HepG2 (cell line): ENCODE data around the gene ACP1. TPM values are rescaled to one million over a fixed set of nuclear protein-coding genes. Genes with fewer than 3 reads are reported as not detected.

Experiments
- AGO2 ChIP-seq: fragments of 200-400 bp; formaldehyde crosslinking; optimal IDR thresholded peaks from 2 replicates; pipeline ENCODE3; 2017; ENCODE audit warnings: mild to moderate bottlenecking, low read depth, low read length, moderate library complexity
- ATAD3A ChIP-seq: sonication (generic); formaldehyde crosslinking; IDR thresholded peaks from 2 replicates; pipeline ENCODE4 v1.4.0; 2020; ENCODE audit warnings: missing genetic modification reagents
- ATRX ChIP-seq: sonication (generic); formaldehyde crosslinking; IDR thresholded peaks from 2 replicates; pipeline ENCODE4 v1.4.0; 2020; ENCODE audit warnings: missing genetic modification reagents, borderline replicate concordance
- BCL3 ChIP-seq: sonication (generic); formaldehyde crosslinking; IDR thresholded peaks from 2 replicates; pipeline ENCODE4 v1.5.1; 2020; ENCODE audit warnings: mild to moderate bottlenecking, missing genetic modification reagents, moderate library complexity
- CBFB ChIP-seq: sonication (generic); formaldehyde crosslinking; IDR thresholded peaks from 2 replicates; pipeline ENCODE4 v1.4.0; 2020; ENCODE audit warnings: missing genetic modification reagents
- DNMT3B ChIP-seq: conservative IDR thresholded peaks from 2 replicates; pipeline ENCODE4 v1.6.1; 2016; ENCODE audit warnings: missing biosample characterization, control low read depth
- HIC2 ChIP-seq: sonication (generic); formaldehyde crosslinking; IDR thresholded peaks from 2 replicates; pipeline ENCODE4 v1.9.0; 2022; ENCODE audit warnings: low read depth, missing genetic modification reagents
- HMG20B ChIP-seq: conservative IDR thresholded peaks from 2 replicates; pipeline ENCODE4 v1.6.1; 2016; ENCODE audit warnings: missing genetic modification reagents, missing compliant biosample characterization
- HOXA9 ChIP-seq: sonication (generic); formaldehyde crosslinking; IDR thresholded peaks from 2 replicates; pipeline ENCODE4 v1.8.1; 2022; ENCODE audit warnings: missing genetic modification reagents, mild to moderate bottlenecking, moderate library complexity, borderline replicate concordance
- MEIS1 ChIP-seq: sonication (generic); formaldehyde crosslinking; IDR thresholded peaks from 2 replicates; pipeline ENCODE4 v1.9.0; 2021; ENCODE audit warnings: mild to moderate bottlenecking, missing genetic modification reagents, moderate library complexity, borderline replicate concordance
- MEIS2 ChIP-seq: sonication (generic); formaldehyde crosslinking; IDR thresholded peaks from 2 replicates; pipeline ENCODE4 v1.9.0; 2021; ENCODE audit warnings: mild to moderate bottlenecking, missing genetic modification reagents
- MZF1 ChIP-seq: sonication (generic); formaldehyde crosslinking; IDR thresholded peaks from 2 replicates; pipeline ENCODE4 v1.8.1; 2023; ENCODE audit warnings: mild to moderate bottlenecking, missing genetic modification reagents, borderline replicate concordance
- NKX3-1 ChIP-seq: sonication (generic); formaldehyde crosslinking; IDR thresholded peaks from 2 replicates; pipeline ENCODE4 v1.5.0; 2020; ENCODE audit warnings: missing genetic modification reagents
- NR0B2 ChIP-seq: sonication (generic); formaldehyde crosslinking; IDR thresholded peaks from 2 replicates; pipeline ENCODE4 v1.4.0; 2020; ENCODE audit warnings: mild to moderate bottlenecking, missing genetic modification reagents
- PITX1 ChIP-seq: sonication (generic); formaldehyde crosslinking; IDR thresholded peaks from 2 replicates; pipeline ENCODE4 v1.5.1; 2020; ENCODE audit warnings: mild to moderate bottlenecking, missing genetic modification reagents
- POLR2G ChIP-seq: fragments of 200-400 bp; formaldehyde crosslinking; IDR thresholded peaks from 2 replicates; pipeline ENCODE4 v1.6.1; 2018; ENCODE audit warnings: mild to moderate bottlenecking, low read depth, low read length, moderate library complexity
- TAF15 ChIP-seq: fragments of 200-400 bp; formaldehyde crosslinking; IDR thresholded peaks from one replicate; pipeline ENCODE4 v1.6.1; 2018; ENCODE audit warnings: mild to moderate bottlenecking, low read depth, low read length; ENCODE audit not compliant: poor library complexity, severe bottlenecking
- TBP ChIP-seq: sonication (generic); formaldehyde crosslinking; IDR thresholded peaks from 2 replicates; pipeline ENCODE4 v1.5.0; 2020; ENCODE audit warnings: missing genetic modification reagents
- THRA ChIP-seq: sonication (generic); formaldehyde crosslinking; IDR thresholded peaks from 2 replicates; pipeline ENCODE4 v1.4.0; 2020; ENCODE audit warnings: missing genetic modification reagents, borderline replicate concordance
- WIZ ChIP-seq: sonication (generic); formaldehyde crosslinking; IDR thresholded peaks from 2 replicates; pipeline ENCODE4 v1.5.1; 2020; ENCODE audit warnings: mild to moderate bottlenecking, missing genetic modification reagents
- ZBTB42 ChIP-seq: sonication (generic); formaldehyde crosslinking; IDR thresholded peaks from 2 replicates; pipeline ENCODE4 v1.5.0; 2020; ENCODE audit warnings: mild to moderate bottlenecking, missing genetic modification reagents
- ZIK1 ChIP-seq: sonication (generic); formaldehyde crosslinking; IDR thresholded peaks from 2 replicates; pipeline ENCODE4 v1.5.0; 2020; ENCODE audit warnings: mild to moderate bottlenecking, low read depth, missing genetic modification reagents, borderline replicate concordance
- ZNF17 ChIP-seq: sonication (generic); formaldehyde crosslinking; IDR thresholded peaks from 2 replicates; pipeline ENCODE4 v1.5.0; 2020; ENCODE audit warnings: mild to moderate bottlenecking, missing genetic modification reagents
- ZNF530 ChIP-seq: sonication (generic); formaldehyde crosslinking; IDR thresholded peaks from 2 replicates; pipeline ENCODE4 v1.5.0; 2020; ENCODE audit warnings: low read depth, mild to moderate bottlenecking, missing genetic modification reagents
- ZNF747 ChIP-seq: sonication (generic); formaldehyde crosslinking; IDR thresholded peaks from 2 replicates; pipeline ENCODE4 v1.8.1; 2023; ENCODE audit warnings: missing genetic modification reagents, mild to moderate bottlenecking, borderline replicate concordance
- ZNF878 ChIP-seq: sonication (generic); formaldehyde crosslinking; IDR thresholded peaks from 2 replicates; pipeline ENCODE4 v1.8.1; 2023; ENCODE audit warnings: mild to moderate bottlenecking, missing genetic modification reagents, moderate library complexity
- ZZZ3 ChIP-seq: sonication (generic); formaldehyde crosslinking; IDR thresholded peaks from 2 replicates; pipeline ENCODE4 v1.4.0; 2020; ENCODE audit warnings: missing genetic modification reagents, mild to moderate bottlenecking, borderline replicate concordance
- polyA plus RNA-seq, 8 experiments: library from polyadenylated mRNA; depleted of rRNA in 3 of 8; stranded (reverse) in 7 of 8; unstranded in 1 of 8; fragments of >200 nt; fragmentation: Illumina TruSeq in 4 of 8; extraction: Trizol in 4 of 8; gene quantifications; 2 replicates each; pipeline versions ENCODE4 v1.2.1 to v1.2.3, GENCODE V29; 2011 to 2016; ENCODE audit warnings: low read depth in 4 of 8, missing spikeins in 1 of 8, mixed read lengths in 1 of 8; ENCODE audit not compliant: insufficient read depth in 1 of 8
- total RNA-seq, 5 experiments: library from RNA; depleted of rRNA; stranded (reverse); fragments of >200 nt; fragmentation: Illumina TruSeq; extraction: Trizol; gene quantifications; 2 replicates each; pipeline ENCODE4 v1.2.3, GENCODE V29; 2016; ENCODE audit warnings: low read depth in 1 of 5

The ACP1 gene
- total and polyA plus RNA-seq, 2 of the 13 experiments (the other 11 are each of a cell fraction or from before 2014, with no cell fraction given): 246 to 348 TPM

GRCh38 chr2:262117-262516 is 2.6 kb upstream of the ACP1 start (continued):
- TF ChIP-seq ATAD3A (CRISPR knock-in tag) (no peak), ZNF747 (CRISPR knock-in tag) (no peak), MEIS2 (no peak), HMG20B (CRISPR knock-in tag) (no peak), TAF15 (no peak), ZIK1 (no peak), ZNF17 (CRISPR knock-in tag) (no peak), THRA (CRISPR knock-in tag) (no peak), NKX3-1 (CRISPR knock-in tag) (peak; percentile 21; the same call in 1 of the 2 replicates), ZNF878 (CRISPR knock-in tag) (no peak), ZZZ3 (CRISPR knock-in tag) (no peak), MZF1 (no peak), DNMT3B (0 out of 2 replicates have a peak, but pooled peaks have one; percentile 27), CBFB (CRISPR knock-in tag) (no peak), HOXA9 (CRISPR knock-in tag) (no peak), POLR2G (peak; percentile 70; the same call in 1 of the 2 replicates), ZNF530 (CRISPR knock-in tag) (no peak), WIZ (CRISPR knock-in tag) (no peak), PITX1 (CRISPR knock-in tag) (no peak), HIC2 (no peak), AGO2 (no peak), ZBTB42 (CRISPR knock-in tag) (no peak), ATRX (CRISPR knock-in tag) (no peak), NR0B2 (CRISPR knock-in tag) (no peak), MEIS1 (CRISPR knock-in tag) (no peak), BCL3 (CRISPR knock-in tag) (no peak), TBP (CRISPR knock-in tag) (no peak)
